Measurements from ENCODE around the gene GXYLT1. TPM values are rescaled to one million over a fixed set of nuclear protein-coding genes. Genes with fewer than 3 reads are reported as not detected.

The GXYLT1 gene
- total RNA-seq, 2 experiments from 2014 or later: 5.3 to 6.3 TPM

GRCh38 chr12:42145552-42146215 lies 1.0 kb upstream of the GXYLT1 start:
- Mint-ChIP-seq H3K4me1 (ENCODE audit: low read depth) (peaks cover 28% of the 10 kb centered on the region), H3K9me3 (no peaks in the 10 kb centered on the region), H3K27me3 (no peaks in the 10 kb centered on the region), H3K4me3 (peak overlapping the region; percentile 80), H3K36me3 (ENCODE audit: low read depth) (no peaks in the 10 kb centered on the region), H3K27ac (peak overlapping the region; percentile 56)
- ATAC-seq (no peak), DNase-seq (no peak)
- intact Hi-C loops (cut with micrococcal nuclease): no loop called here
- TF ChIP-seq CTCF (IDR thresholded peaks at IDR 0.05): no peak
- ChIA-PET POLR2A (interaction anchor here (0.7 to 1.4 kb wide), 4 partner anchors 15 to 93 kb away, joined by 3 to 8 read pairs (median 4); no protein-coding TSS in a partner anchor), CTCF (interaction anchor here (0.8 to 1.7 kb wide), 6 partner anchors 10 to 226 kb away, joined by 3 to 7 read pairs (median 4); no protein-coding TSS in a partner anchor)

GRCh38 chr12:42145197-42145549 lies 499 bp upstream of the GXYLT1 start:
- intact Hi-C loops (cut with micrococcal nuclease): no loop called here
- CTCF ChIA-PET: interaction anchor here (0.8 to 1.7 kb wide), 6 partner anchors 10 to 227 kb away, joined by 3 to 7 read pairs (median 4); no protein-coding TSS in a partner anchor
- DNase-seq (peak; percentile 6), ATAC-seq (peak; percentile 12)
- Mint-ChIP-seq H3K9me3 (no peaks in the 10 kb centered on the region), H3K4me3 (peak overlapping the region; percentile 80), H3K36me3 (ENCODE audit: low read depth) (no peaks in the 10 kb centered on the region), H3K4me1 (ENCODE audit: low read depth) (peaks cover 31% of the 10 kb centered on the region), H3K27me3 (no peaks in the 10 kb centered on the region), H3K27ac (peak overlapping the region; percentile 56)
- no peak for TF ChIP-seq CTCF (IDR thresholded peaks at IDR 0.05)
- POLR2A ChIA-PET: interaction anchor here (0.7 to 1.4 kb wide), 4 partner anchors 16 to 94 kb away, joined by 3 to 8 read pairs (median 4); no protein-coding TSS in a partner anchor

DNA sequence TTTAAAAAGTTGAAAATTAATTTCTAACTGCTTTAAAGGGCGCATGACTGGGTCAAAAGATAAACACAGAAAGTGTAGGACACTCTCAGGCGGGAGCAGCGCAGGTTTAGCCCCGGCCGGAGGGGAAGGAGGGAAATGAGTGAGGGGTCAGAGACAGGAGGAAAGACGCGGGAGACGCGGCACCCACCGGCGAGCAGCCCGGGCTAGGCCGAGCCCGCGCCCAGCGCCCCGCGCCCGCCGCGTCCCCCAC lies 591 bp downstream of the GXYLT1 start:
- Mint-ChIP-seq H3K4me3 (peak overlapping the region; percentile 80), H3K4me1 (ENCODE audit: low read depth) (peaks cover 33% of the 10 kb centered on the region), H3K9me3 (no peaks in the 10 kb centered on the region), H3K36me3 (ENCODE audit: low read depth) (no peaks in the 10 kb centered on the region), H3K27ac (peak overlapping the region; percentile 50), H3K27me3 (no peaks in the 10 kb centered on the region)
- ATAC-seq (no peak), DNase-seq (no peak)
- ChIA-PET CTCF (interaction anchor here (1.7 kb wide), 1 partner anchor 228 kb away, joined by 7 read pairs; no protein-coding TSS in a partner anchor), POLR2A (interaction anchor here (1.4 kb wide), 1 partner anchor 95 kb away, joined by 5 read pairs; no protein-coding TSS in a partner anchor)
- no peak for TF ChIP-seq CTCF (IDR thresholded peaks at IDR 0.05)
- intact Hi-C loops (cut with micrococcal nuclease): loop anchor here (5.0 kb wide), 1 partner anchor 93 kb away; the partner anchor contains the start of gene YAF2

DNA sequence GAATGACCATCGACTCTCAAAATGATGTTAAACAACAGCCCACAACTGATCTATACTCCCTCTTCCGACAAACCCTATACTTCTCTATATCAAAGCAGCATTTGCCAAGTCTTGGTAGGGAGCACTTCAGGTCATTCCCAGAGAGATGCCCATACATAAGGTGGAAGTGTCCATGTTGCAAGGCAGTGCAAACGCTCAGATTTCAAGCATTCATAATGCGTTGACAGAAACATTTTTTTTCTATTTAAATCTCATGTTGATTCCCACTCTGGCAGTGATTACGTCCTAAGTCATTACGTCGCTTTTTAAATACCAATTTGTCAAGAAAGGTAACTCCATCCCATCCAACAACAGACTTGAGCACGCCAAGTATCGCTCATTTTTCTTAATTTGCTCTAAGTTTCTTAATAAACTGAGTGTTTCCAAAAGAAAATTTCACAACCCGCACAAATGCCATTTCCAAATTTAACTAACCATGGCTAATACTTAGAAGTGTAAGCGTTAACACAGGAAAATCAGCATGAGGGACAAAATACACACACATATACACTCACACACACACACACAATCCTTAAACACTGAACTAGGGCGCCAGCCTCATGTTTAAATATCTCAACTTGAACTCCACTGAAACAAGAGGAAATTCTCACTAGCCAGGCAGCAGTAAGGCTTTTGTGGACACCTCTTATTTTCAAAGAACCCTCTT lies 1.1 kb downstream of the GXYLT1 start:
- H3K36me3 Mint-ChIP-seq (ENCODE audit: low read depth): no peaks in the 10 kb centered on the region
- POLR2A ChIA-PET: no interaction called here
- no peak for DNase-seq
- peak overlapping the region; percentile 80 for H3K4me3 Mint-ChIP-seq
- no peak for ATAC-seq
- intact Hi-C loops (cut with micrococcal nuclease): loop anchor here (5.0 kb wide), 1 partner anchor 94 kb away; the partner anchor contains the start of gene YAF2
- H3K27me3 Mint-ChIP-seq: no peaks in the 10 kb centered on the region
- TF ChIP-seq CTCF (IDR thresholded peaks at IDR 0.05): no peak
- CTCF ChIA-PET: interaction anchor here (1.3 kb wide), 1 partner anchor 16 kb away, joined by 4 read pairs; no protein-coding TSS in a partner anchor
- H3K9me3 Mint-ChIP-seq: no peaks in the 10 kb centered on the region
- peak overlapping the region; percentile 50 for H3K27ac Mint-ChIP-seq
- H3K4me1 Mint-ChIP-seq (ENCODE audit: low read depth): peaks cover 33% of the 10 kb centered on the region
